ENCODE measurements around the gene TNFAIP3. TPM values are rescaled to one million over a fixed set of nuclear protein-coding genes. Genes with fewer than 3 reads are reported as not detected.

The TNFAIP3 gene
- 24.8 TPM for total RNA-seq

GRCh38 chr6:137866914-137867684 lies at the start of gene TNFAIP3:
TNFAIP3 (plus strand) TSS chr6:137867259; CDS start chr6:137871228, 3,969 bp downstream.

Other genes with a start within 250 kb of the TNFAIP3 start
- gene PERP, start 240.2 kb downstream of the TNFAIP3 start, total RNA-seq: 20.8 TPM